PC-3 (cell line): ENCODE results near the gene SNTB2.

Experiments used
- EZH2 ChIP-seq: fragments of 300-600 bp; sonication (generic); IDR thresholded peaks from one replicate; pipeline ENCODE4 v1.6.1; 2017; ENCODE audit warnings: antibody characterized with exemption, mild to moderate bottlenecking, low read length; ENCODE audit not compliant: unreplicated experiment
- EZH2phosphoT487 ChIP-seq: fragments of 300-600 bp; sonication (generic); IDR thresholded peaks from 2 replicates; pipeline ENCODE4 v1.6.1; 2018; ENCODE audit warnings: mild to moderate bottlenecking, antibody characterized with exemption, low read length, borderline replicate concordance
- TF ChIP-seq, protein P1 (sequence below): fragments of 300-600 bp; sonication (generic); conservative IDR thresholded peaks from 2 replicates; pipeline ENCODE4 v1.5.1; 2017; ENCODE audit warnings: antibody characterized with exemption, low read depth, mild to moderate bottlenecking, low read length

- TF ChIP-seq, protein P1, sequence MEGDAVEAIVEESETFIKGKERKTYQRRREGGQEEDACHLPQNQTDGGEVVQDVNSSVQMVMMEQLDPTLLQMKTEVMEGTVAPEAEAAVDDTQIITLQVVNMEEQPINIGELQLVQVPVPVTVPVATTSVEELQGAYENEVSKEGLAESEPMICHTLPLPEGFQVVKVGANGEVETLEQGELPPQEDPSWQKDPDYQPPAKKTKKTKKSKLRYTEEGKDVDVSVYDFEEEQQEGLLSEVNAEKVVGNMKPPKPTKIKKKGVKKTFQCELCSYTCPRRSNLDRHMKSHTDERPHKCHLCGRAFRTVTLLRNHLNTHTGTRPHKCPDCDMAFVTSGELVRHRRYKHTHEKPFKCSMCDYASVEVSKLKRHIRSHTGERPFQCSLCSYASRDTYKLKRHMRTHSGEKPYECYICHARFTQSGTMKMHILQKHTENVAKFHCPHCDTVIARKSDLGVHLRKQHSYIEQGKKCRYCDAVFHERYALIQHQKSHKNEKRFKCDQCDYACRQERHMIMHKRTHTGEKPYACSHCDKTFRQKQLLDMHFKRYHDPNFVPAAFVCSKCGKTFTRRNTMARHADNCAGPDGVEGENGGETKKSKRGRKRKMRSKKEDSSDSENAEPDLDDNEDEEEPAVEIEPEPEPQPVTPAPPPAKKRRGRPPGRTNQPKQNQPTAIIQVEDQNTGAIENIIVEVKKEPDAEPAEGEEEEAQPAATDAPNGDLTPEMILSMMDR: no peak
- TF ChIP-seq EZH2phosphoT487 (no peak), EZH2 (no peak)
These were observed 96.9 kb downstream of the SNTB2 start for GRCh38 chr16:69283851-69284250.
